DND-41 (cell line): ENCODE data around the gene GPR160.
A peak's percentile ranks its signal among the peaks of the same experiment; 100 is the strongest.

Source experiments
- ATAC-seq: fragments of 200-7000 bp; cut with Tn5 transposase; 3 replicates; pipeline ENCODE4 v1.9.1; 2021; ENCODE audit warnings: low read depth; ENCODE audit not compliant: insufficient read depth
- DNase-seq: peaks from one replicate; pipeline ENCODE4 v3.0.0-alpha.2; 2020
- H2AFZ ChIP-seq: 2 replicates; pipeline ENCODE4 v1.6.0; 2012; ENCODE audit warnings: low read depth, low read length
- H3K27ac ChIP-seq: 2 replicates; pipeline ENCODE4 v1.5.1; 2012; ENCODE audit warnings: low read length, inconsistent platforms
- H3K27me3 ChIP-seq: fragments of 200-600 bp; sonication (generic); 2 replicates; pipeline ENCODE4 v1.6.0; 2012; ENCODE audit warnings: low read length, mild to moderate bottlenecking, inconsistent platforms; ENCODE audit not compliant: insufficient read depth, poor library complexity
- H3K36me3 ChIP-seq: 2 replicates; pipeline ENCODE4 v1.5.1; 2012; ENCODE audit warnings: low read length, inconsistent platforms; ENCODE audit not compliant: insufficient read depth
- H3K4me1 ChIP-seq: 2 replicates; pipeline ENCODE4 v1.5.1; 2012; ENCODE audit warnings: mild to moderate bottlenecking, low read length; ENCODE audit not compliant: insufficient read depth
- H3K4me2 ChIP-seq: 2 replicates; pipeline ENCODE4 v1.6.0; 2012; ENCODE audit warnings: mild to moderate bottlenecking, moderate library complexity, low read length, inconsistent platforms; ENCODE audit not compliant: insufficient read depth
- H3K4me3 ChIP-seq, 2 experiments: fragments of 200-600 bp in 1 of 2; shearing (Covaris generic) in 1 of 2; 2 replicates each; pipeline ENCODE4 v1.5.1; 2012 to 2016; ENCODE audit warnings: inconsistent platforms in 2 of 2, low read length in 2 of 2, mild to moderate bottlenecking in 2 of 2, low read depth in 1 of 2, moderate library complexity in 1 of 2
- H3K79me2 ChIP-seq: 2 replicates; pipeline ENCODE4 v1.6.0; 2012; ENCODE audit warnings: low read length, inconsistent platforms; ENCODE audit not compliant: insufficient read depth
- H3K9ac ChIP-seq: 2 replicates; pipeline ENCODE4 v1.6.0; 2012; ENCODE audit warnings: low read depth, mild to moderate bottlenecking, inconsistent platforms, low read length, moderate library complexity
- H3K9me3 ChIP-seq: 2 replicates; pipeline ENCODE4 v1.5.1; 2012; ENCODE audit warnings: low read length, moderate library complexity, mild to moderate bottlenecking, inconsistent platforms; ENCODE audit not compliant: insufficient read depth, severe bottlenecking
- H4K20me1 ChIP-seq: 2 replicates; pipeline ENCODE4 v1.6.0; 2012; ENCODE audit warnings: low read length; ENCODE audit not compliant: insufficient read depth
- CTCF ChIP-seq: IDR thresholded peaks from 2 replicates; pipeline ENCODE4 v1.5.1; 2012; ENCODE audit warnings: borderline replicate concordance, low read length, moderate library complexity, mild to moderate bottlenecking; ENCODE audit not compliant: poor library complexity, severe bottlenecking; ENCODE audit errors: extremely low read depth
- EZH2 ChIP-seq: IDR thresholded peaks from 3 replicates; pipeline ENCODE4 v1.6.1; 2012; ENCODE audit warnings: borderline replicate concordance, low read depth, mild to moderate bottlenecking, moderate library complexity, low read length, inconsistent platforms; ENCODE audit not compliant: severe bottlenecking

Gene GPR160

GRCh38 chr3:169999433-169999832, 38.4 kb upstream of the GPR160 start:
- Histone ChIP-seq H3K36me3 (peaks cover 27% of the 10 kb centered on the region), H3K4me1 (peaks cover 23% of the 10 kb centered on the region), H2AFZ (no peak overlapping the region), H3K9ac (no peak overlapping the region), H3K4me3 (no peak overlapping the region), H3K9me3 (no peaks in the 10 kb centered on the region), H3K27ac (no peak overlapping the region), H3K79me2 (no peaks in the 10 kb centered on the region), H3K27me3 (no peaks in the 10 kb centered on the region), H4K20me1 (no peaks in the 10 kb centered on the region; the same call in 1 of the 2 replicates), H3K4me2 (no peak overlapping the region)
- no peak for ATAC-seq
- no peak for TF ChIP-seq EZH2
- TF ChIP-seq CTCF, result no peak
- no peak for DNase-seq

- H3K4me2 ChIP-seq, result no peak overlapping the region
- TF ChIP-seq EZH2 (no peak), CTCF (no peak)
Measured at GRCh38 chr3:170000051-170000450, 37.7 kb upstream of the GPR160 start.

GRCh38 chr3:170002231-170002630, 35.6 kb upstream of the GPR160 start:
- Histone ChIP-seq H3K4me2 (no peak overlapping the region; the same call in 1 of the 2 replicates), H2AFZ (0 out of 2 replicates have a peak overlapping the region, but pooled peaks have one; percentile 24), H4K20me1 (no peaks in the 10 kb centered on the region), H3K4me1 (peaks cover 34% of the 10 kb centered on the region), H3K9me3 (no peaks in the 10 kb centered on the region), H3K4me3 (no peak overlapping the region), H3K9ac (peak overlapping the region; percentile 11; the same call in 1 of the 2 replicates), H3K36me3 (peaks cover 6% of the 10 kb centered on the region; the same call in 1 of the 2 replicates), H3K27ac (peak overlapping the region; percentile 3; the same call in 1 of the 2 replicates), H3K27me3 (no peaks in the 10 kb centered on the region), H3K79me2 (no peaks in the 10 kb centered on the region)
- no peak for ATAC-seq
- DNase-seq, result no peak
- TF ChIP-seq CTCF (no peak), EZH2 (no peak)

More at GRCh38 chr3:170000051-170000450, 37.7 kb upstream of the GPR160 start:
- Histone ChIP-seq H3K9ac (no peak overlapping the region), H3K79me2 (no peaks in the 10 kb centered on the region), H3K27me3 (no peaks in the 10 kb centered on the region), H4K20me1 (no peaks in the 10 kb centered on the region; the same call in 1 of the 2 replicates), H3K9me3 (no peaks in the 10 kb centered on the region), H2AFZ (no peak overlapping the region), H3K4me1 (peaks cover 23% of the 10 kb centered on the region), H3K27ac (no peak overlapping the region), H3K36me3 (peaks cover 22% of the 10 kb centered on the region), H3K4me3 (no peak overlapping the region)
- ATAC-seq, result no peak
- DNase-seq, result no peak
